Mesodermal cell (in vitro differentiated cells): Measurements from ENCODE around the gene PIP4K2B.

Experiments
- H3K27ac ChIP-seq: 2 replicates; pipeline ENCODE4 v1.7.0; 2013; ENCODE audit warnings: mild to moderate bottlenecking, low read depth, low read length, moderate library complexity; ENCODE audit not compliant: severe bottlenecking
- H3K36me3 ChIP-seq: 2 replicates; pipeline ENCODE4 v1.7.1; 2013; ENCODE audit warnings: mild to moderate bottlenecking, low read length, moderate library complexity; ENCODE audit not compliant: control insufficient read depth, insufficient read depth
- H3K4me1 ChIP-seq: one replicate; pipeline ENCODE4 v1.7.1; 2013; ENCODE audit warnings: mild to moderate bottlenecking, low read length; ENCODE audit not compliant: insufficient read depth, control insufficient read depth, poor library complexity, severe bottlenecking
- H3K4me3 ChIP-seq: 2 replicates; pipeline ENCODE4 v1.7.0; 2013; ENCODE audit warnings: low read length, control low read depth, mild to moderate bottlenecking; ENCODE audit not compliant: insufficient read depth, poor library complexity, severe bottlenecking; ENCODE audit errors: extremely low read depth
- H3K9me3 ChIP-seq: 2 replicates; pipeline ENCODE4 v1.7.1; 2013; ENCODE audit warnings: mild to moderate bottlenecking, low read length, moderate library complexity; ENCODE audit not compliant: control insufficient read depth
- WGBS, 2 experiments: methylation state at CpG; one replicate each; pipeline ENCODE4 v1.1.5; 2013; ENCODE audit warnings: missing lambda C conversion rate in 2 of 2; ENCODE audit not compliant: insufficient coverage in 2 of 2; 5-methylcytosine and 5-hydroxymethylcytosine counted together

PIP4K2B gene

GRCh38 chr17:38750312-38751121 lies 48.8 kb downstream of the PIP4K2B start:
- Histone ChIP-seq H3K27ac (no peak overlapping the region), H3K4me3 (peak overlapping the region; percentile 91), H3K9me3 (no peaks in the 10 kb centered on the region), H3K36me3 (peaks cover 20% of the 10 kb centered on the region), H3K4me1 (peaks cover 3% of the 10 kb centered on the region)
- WGBS, 2 experiments = 4 to 5% methylated on average over 25 to 28 of the region's 28 CpGs

GRCh38 chr17:38750044-38750311 lies 49.4 kb downstream of the PIP4K2B start:
- Histone ChIP-seq H3K9me3 (no peaks in the 10 kb centered on the region), H3K36me3 (peaks cover 21% of the 10 kb centered on the region), H3K4me1 (peaks cover 6% of the 10 kb centered on the region), H3K27ac (no peak overlapping the region), H3K4me3 (peak overlapping the region; percentile 91)
- WGBS, 2 experiments = 0 to 3% methylated on average over 8 to 9 of the region's 12 CpGs

- Histone ChIP-seq H3K36me3 (peaks cover 17% of the 10 kb centered on the region), H3K4me3 (peak overlapping the region; percentile 91), H3K27ac (peak overlapping the region; percentile 49), H3K4me1 (peaks cover 6% of the 10 kb centered on the region), H3K9me3 (no peaks in the 10 kb centered on the region)
- WGBS, 2 experiments = 0% methylated on average over 72 to 77 of the region's 79 CpGs
Measured at GRCh38 chr17:38749223-38750043, 49.9 kb downstream of the PIP4K2B start.

- Histone ChIP-seq H3K36me3 (peaks cover 11% of the 10 kb centered on the region), H3K4me1 (peaks cover 6% of the 10 kb centered on the region)
Measured at GRCh38 chr17:38748892-38749222, 50.5 kb downstream of the PIP4K2B start.

GRCh38 chr17:38748149-38748891 lies 51.0 kb downstream of the PIP4K2B start, which contains the start of gene PCGF2:
Gene PCGF2, minus strand, starts transcription at chr17:38748336. Its CDS starts 7,934 bp downstream, at chr17:38740402.
- WGBS, 2 experiments = 0 to 2% methylated on average over 15 of the region's 47 CpGs

More at GRCh38 chr17:38748892-38749222, 50.5 kb downstream of the PIP4K2B start:
- peak overlapping the region; percentile 91 for H3K4me3 ChIP-seq
- peak overlapping the region; percentile 49 for H3K27ac ChIP-seq
- WGBS, 2 experiments = 0 to 1% methylated on average over 24 to 26 of the region's 32 CpGs
- H3K9me3 ChIP-seq = no peaks in the 10 kb centered on the region

GRCh38 chr17:38747463-38748148 lies 51.8 kb downstream of the PIP4K2B start:
- whole genome bisulfite sequencing, 2 experiments = 0% methylated on average over 24 to 40 of the region's 64 CpGs
- H3K4me1 ChIP-seq = peaks cover 6% of the 10 kb centered on the region
- peak overlapping the region; percentile 75 for H3K27ac ChIP-seq
- H3K4me3 ChIP-seq = peak overlapping the region; percentile 93
- H3K9me3 ChIP-seq = no peaks in the 10 kb centered on the region
- H3K36me3 ChIP-seq = peaks cover 13% of the 10 kb centered on the region

More at GRCh38 chr17:38748149-38748891, 51.0 kb downstream of the PIP4K2B start, which contains the start of gene PCGF2:
- no peaks in the 10 kb centered on the region for H3K9me3 ChIP-seq
- H3K36me3 ChIP-seq = peaks cover 8% of the 10 kb centered on the region
- H3K27ac ChIP-seq = peak within 1 kb of the TSS; percentile 75
- peaks cover 6% of the 10 kb centered on the region for H3K4me1 ChIP-seq
- peak within 1 kb of the TSS; percentile 93 for H3K4me3 ChIP-seq

GRCh38 chr17:38746849-38747462 lies 52.4 kb downstream of the PIP4K2B start:
- peak overlapping the region; percentile 93 for H3K4me3 ChIP-seq
- H3K4me1 ChIP-seq = peaks cover 6% of the 10 kb centered on the region
- no peaks in the 10 kb centered on the region for H3K9me3 ChIP-seq
- H3K36me3 ChIP-seq = peaks cover 15% of the 10 kb centered on the region
- 2 to 4% methylated on average over 5 to 13 of the region's 21 CpGs for WGBS, 2 experiments
- no peak overlapping the region for H3K27ac ChIP-seq

- Histone ChIP-seq H3K9me3 (no peaks in the 10 kb centered on the region), H3K36me3 (peaks cover 17% of the 10 kb centered on the region), H3K27ac (no peak overlapping the region), H3K4me3 (peak overlapping the region; percentile 93), H3K4me1 (peaks cover 9% of the 10 kb centered on the region)
- 37 to 67% methylated on average over 4 to 6 of the region's 8 CpGs for WGBS, 2 experiments
Measured at GRCh38 chr17:38746004-38746848, 53.1 kb downstream of the PIP4K2B start.

- peaks cover 9% of the 10 kb centered on the region for H3K4me1 ChIP-seq
- H3K27ac ChIP-seq = no peak overlapping the region
- H3K9me3 ChIP-seq = no peaks in the 10 kb centered on the region
- 33 to 83% methylated on average over 1 to 2 of the region's 4 CpGs for WGBS, 2 experiments
- no peak overlapping the region for H3K4me3 ChIP-seq
- peaks cover 23% of the 10 kb centered on the region for H3K36me3 ChIP-seq
Measured at GRCh38 chr17:38745545-38745944, 53.8 kb downstream of the PIP4K2B start.
